Stimulated activated CD8-positive, alpha-beta memory T cell treated with anti-CD3 and anti-CD28 coated beads, Interleukin-15, amount 100 ng/mL, for 4 hours (primary cell): ENCODE results near the gene SHROOM3.

Source experiments
- DNase-seq, 2 donors: peaks; one replicate each; pipeline ENCODE4 v3.0.0-alpha.2; 2020; ENCODE audit warnings: low read depth in 2 of 2

SHROOM3 gene

GRCh38 chr4:76540486-76540885, 105.5 kb downstream of the SHROOM3 start:
- DNase-seq: no peak

- no peak for DNase-seq
These were observed 108.3 kb downstream of the SHROOM3 start for GRCh38 chr4:76543378-76543777.

- DNase-seq: no peak
These were observed 109.7 kb downstream of the SHROOM3 start for GRCh38 chr4:76544725-76545124.

- no peak for DNase-seq
These were observed 110.3 kb downstream of the SHROOM3 start for GRCh38 chr4:76545226-76545884.

GRCh38 chr4:76546327-76546726, 111.3 kb downstream of the SHROOM3 start:
- no peak for DNase-seq

- no peak for DNase-seq
These were observed 112.0 kb downstream of the SHROOM3 start for GRCh38 chr4:76546759-76547742.

- DNase-seq: no peak
These were observed 113.7 kb downstream of the SHROOM3 start for GRCh38 chr4:76548704-76549103.

- DNase-seq: no peak
These were observed 114.7 kb downstream of the SHROOM3 start for GRCh38 chr4:76549765-76550164.

- DNase-seq: no peak
These were observed 116.1 kb downstream of the SHROOM3 start for GRCh38 chr4:76550966-76551780.

- DNase-seq: no peak
These were observed 119.6 kb downstream of the SHROOM3 start for GRCh38 chr4:76554630-76555029.

GRCh38 chr4:76556452-76556851, 121.4 kb downstream of the SHROOM3 start:
- no peak for DNase-seq

- DNase-seq: no peak
These were observed 123.6 kb downstream of the SHROOM3 start for GRCh38 chr4:76558396-76559235.

- no peak for DNase-seq
These were observed 124.4 kb downstream of the SHROOM3 start for GRCh38 chr4:76559236-76560071.

GRCh38 chr4:76562161-76562560, 127.1 kb downstream of the SHROOM3 start:
- no peak for DNase-seq

GRCh38 chr4:76562836-76563453, 127.9 kb downstream of the SHROOM3 start:
- no peak for DNase-seq

- DNase-seq: no peak
These were observed 128.6 kb downstream of the SHROOM3 start for GRCh38 chr4:76563454-76564122.

GRCh38 chr4:76564123-76564915, 129.3 kb downstream of the SHROOM3 start:
- DNase-seq: no peak

- no peak for DNase-seq
These were observed 133.2 kb downstream of the SHROOM3 start for GRCh38 chr4:76568262-76568661.
